PFSK-1 (cell line): ENCODE results near the gene MTUS2.

Source experiments
- FOXP2 ChIP-seq: optimal IDR thresholded peaks from 2 replicates; pipeline ENCODE3; 2011; ENCODE audit warnings: borderline replicate concordance, control low read depth, inconsistent platforms; ENCODE audit not compliant: insufficient read depth; ENCODE audit errors: extremely low read length, extremely low read depth
- POLR2AphosphoS5 ChIP-seq: IDR thresholded peaks from 2 replicates; pipeline ENCODE4 v1.6.1; 2012; ENCODE audit warnings: low read depth, mild to moderate bottlenecking, control low read depth, low read length, moderate library complexity
- REST ChIP-seq, 2 experiments: IDR thresholded peaks; 2 replicates each; pipeline versions ENCODE4 v1.6.1 to v1.8.0; 2011 to 2012; ENCODE audit warnings: low read depth in 2 of 2, low read length in 2 of 2, control low read depth in 1 of 2, inconsistent platforms in 1 of 2, mild to moderate bottlenecking in 1 of 2, moderate library complexity in 1 of 2; ENCODE audit not compliant: insufficient read depth in 1 of 2
- SIN3A ChIP-seq: IDR thresholded peaks from 2 replicates; pipeline ENCODE4 v1.6.1; 2012; ENCODE audit warnings: mild to moderate bottlenecking, low read length, moderate library complexity, borderline replicate concordance; ENCODE audit not compliant: insufficient read depth
- TAF1 ChIP-seq: IDR thresholded peaks from 2 replicates; pipeline ENCODE4 v1.6.1; 2012; ENCODE audit warnings: low read length, control low read depth, borderline replicate concordance; ENCODE audit not compliant: insufficient read depth

DNA sequence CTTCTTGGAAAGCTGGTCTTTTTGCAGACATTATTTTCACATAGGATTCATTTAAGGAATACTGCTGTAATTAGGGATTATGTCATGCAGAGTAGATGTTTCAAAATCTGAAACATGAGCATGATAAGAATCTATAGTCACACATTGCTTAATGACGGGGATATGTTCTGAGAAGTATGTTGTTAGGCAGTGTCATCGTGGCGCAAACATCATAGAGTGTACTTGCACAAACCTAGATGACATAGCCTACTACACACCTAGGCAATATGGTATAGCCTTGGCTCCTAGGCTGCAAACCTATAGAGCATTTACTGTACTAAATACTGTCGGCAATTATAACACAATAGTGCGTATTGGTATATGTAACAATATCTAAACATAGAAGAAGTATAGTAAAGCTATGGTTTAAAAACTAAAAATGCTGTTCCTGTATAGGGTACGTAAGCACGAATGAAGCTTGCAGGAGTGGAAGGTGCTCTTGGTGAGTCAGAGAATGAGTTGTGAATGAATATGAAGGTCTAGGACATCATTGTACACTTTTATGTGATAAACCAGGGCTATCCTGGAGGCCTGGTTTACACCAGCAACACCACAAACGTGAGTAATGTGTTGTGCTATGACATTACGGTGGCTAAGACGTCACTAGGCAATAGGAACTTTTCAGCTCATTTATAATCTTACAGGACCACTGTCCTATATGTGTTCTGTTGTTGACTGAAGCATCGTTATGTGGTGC lies 283.1 kb downstream of the MTUS2 start:
- TF ChIP-seq POLR2AphosphoS5 (no peak), SIN3A (no peak), TAF1 (no peak), REST (IDR thresholded peaks at IDR 0.05; ENCODE audit: insufficient read depth in 1 of 2, low read depth in 2 of 2, low read length in 2 of 2) (no peak), FOXP2 (no peak)
